ENCODE data around the gene DLG2.
"Not testable (repeated sequence)": the region's sequence is repeated elsewhere in the genome, so short reads cannot be mapped to it uniquely, and the experiment has no call there.

- TF ChIP-seq CTCF (IDR thresholded peaks at IDR 0.05); ZFX (IDR thresholded peaks at IDR 0.05; ENCODE audit: borderline replicate concordance): not testable (repeated sequence)
Measured at GRCh38 chr11:83422641-83423040, 2204.5 kb downstream of the DLG2 start.

All from 22Rv1 (cell line).